Stimulated activated CD4-positive, alpha-beta T cell treated with anti-CD3 and anti-CD28 coated beads, Interleukin-1b, Interleukin-23, amount 100 ng/mL, for 1 hour (primary cell): ENCODE data around the gene NKD1.
"Not testable (repeated sequence)": the region's sequence is repeated elsewhere in the genome, so short reads cannot be mapped to it uniquely, and the experiment has no call there.

Source experiments
- DNase-seq, 2 donors: peaks; one replicate each; pipeline ENCODE4 v3.0.0-alpha.2; 2020; ENCODE audit warnings: low read depth in 2 of 2

The NKD1 gene

GRCh38 chr16:50519602-50520001, 28.6 kb upstream of the NKD1 start:
- DNase-seq = no peak

- DNase-seq = no peak
These were observed 27.5 kb upstream of the NKD1 start for GRCh38 chr16:50520451-50521245.

GRCh38 chr16:50521246-50521900, 26.8 kb upstream of the NKD1 start:
- no peak for DNase-seq

GRCh38 chr16:50522324-50522723, 25.9 kb upstream of the NKD1 start:
- DNase-seq = no peak

GRCh38 chr16:50523710-50524109, 24.5 kb upstream of the NKD1 start:
- no peak for DNase-seq

- no peak for DNase-seq
These were observed 22.9 kb upstream of the NKD1 start for GRCh38 chr16:50525262-50525661.

GRCh38 chr16:50525716-50526115, 22.5 kb upstream of the NKD1 start:
- DNase-seq = no peak

- DNase-seq = no peak
These were observed 21.9 kb upstream of the NKD1 start for GRCh38 chr16:50526249-50526648.

GRCh38 chr16:50526796-50527195, 21.4 kb upstream of the NKD1 start:
- DNase-seq = no peak

GRCh38 chr16:50528820-50529219, 19.4 kb upstream of the NKD1 start:
- DNase-seq = no peak

- DNase-seq = no peak
These were observed 18.9 kb upstream of the NKD1 start for GRCh38 chr16:50529334-50529733.

- no peak for DNase-seq
These were observed 17.6 kb upstream of the NKD1 start for GRCh38 chr16:50530277-50531236.

- DNase-seq = no peak
These were observed 16.8 kb upstream of the NKD1 start for GRCh38 chr16:50531359-50531758.

GRCh38 chr16:50531901-50532300, 16.3 kb upstream of the NKD1 start:
- DNase-seq = no peak

- no peak for DNase-seq
These were observed 15.6 kb upstream of the NKD1 start for GRCh38 chr16:50532576-50532975.

GRCh38 chr16:50533317-50533716, 14.9 kb upstream of the NKD1 start:
- no peak for DNase-seq

GRCh38 chr16:50534091-50534490, 14.1 kb upstream of the NKD1 start:
- DNase-seq = no peak

- DNase-seq = no peak
These were observed 13.6 kb upstream of the NKD1 start for GRCh38 chr16:50534556-50534955.

GRCh38 chr16:50534958-50535357, 13.2 kb upstream of the NKD1 start:
- DNase-seq = no peak

- DNase-seq = no peak
These were observed 12.5 kb upstream of the NKD1 start for GRCh38 chr16:50535506-50536257.

- DNase-seq = not testable (repeated sequence)
These were observed 11.9 kb upstream of the NKD1 start for GRCh38 chr16:50536258-50536645.
